Loucy (cell line): ENCODE results near the gene GRID1.

Experiments
- H2AFZ ChIP-seq: fragments of 200-600 bp; sonication (generic); 2 replicates; pipeline ENCODE4 v1.6.0; 2016; ENCODE audit warnings: antibody characterized with exemption, mild to moderate bottlenecking, low read length, moderate library complexity
- H3F3A ChIP-seq: fragments of 200-600 bp; 2 replicates; pipeline ENCODE4 v1.6.0; 2016; ENCODE audit warnings: antibody characterized with exemption, low read depth, mild to moderate bottlenecking
- H3K27me3 ChIP-seq: fragments of 200-600 bp; sonication (generic); 2 replicates; pipeline ENCODE4 v1.6.1; 2014; ENCODE audit warnings: low read length, mild to moderate bottlenecking; ENCODE audit not compliant: insufficient read depth, poor library complexity, severe bottlenecking
- H3K36me3 ChIP-seq: fragments of 200-600 bp; sonication (generic); 2 replicates; pipeline ENCODE4 v1.6.1; 2016; ENCODE audit warnings: low read length; ENCODE audit not compliant: insufficient read depth
- H3K4me1 ChIP-seq: fragments of 200-600 bp; sonication (generic); 2 replicates; pipeline ENCODE4 v1.5.1; 2014; ENCODE audit warnings: low read length, mild to moderate bottlenecking; ENCODE audit not compliant: insufficient read depth, poor library complexity, severe bottlenecking
- H3K4me2 ChIP-seq: fragments of 200-600 bp; sonication (generic); 2 replicates; pipeline ENCODE4 v1.6.0; 2014; ENCODE audit warnings: antibody characterized with exemption, low read length, low read depth, mild to moderate bottlenecking; ENCODE audit not compliant: poor library complexity, severe bottlenecking
- H3K4me3 ChIP-seq: fragments of 200-600 bp; sonication (generic); 2 replicates; pipeline ENCODE4 v1.5.1; 2014; ENCODE audit warnings: low read length, mild to moderate bottlenecking, mixed read lengths; ENCODE audit not compliant: poor library complexity, severe bottlenecking
- H3K79me2 ChIP-seq: fragments of 200-600 bp; sonication (generic); 2 replicates; pipeline ENCODE4 v1.6.1; 2014; ENCODE audit warnings: low read length; ENCODE audit not compliant: insufficient read depth
- H3K9ac ChIP-seq: fragments of 200-600 bp; sonication (generic); 2 replicates; pipeline ENCODE4 v1.6.0; 2014; ENCODE audit warnings: mild to moderate bottlenecking, low read depth, low read length, moderate library complexity; ENCODE audit not compliant: poor library complexity, severe bottlenecking
- H3K9me2 ChIP-seq: fragments of 200-600 bp; sonication (generic); replicated peaks from 2 replicates; pipeline ENCODE4 v1.6.1; 2016; ENCODE audit warnings: low read depth, low read length, mixed read lengths
- H3K9me3 ChIP-seq: fragments of 200-600 bp; sonication (generic); 2 replicates; pipeline ENCODE4 v1.6.1; 2014; ENCODE audit warnings: mild to moderate bottlenecking, antibody characterized with exemption, low read length, low read depth; ENCODE audit not compliant: insufficient read depth
- H4K20me1 ChIP-seq: fragments of 200-600 bp; sonication (generic); 2 replicates; pipeline ENCODE4 v1.6.0; 2014; ENCODE audit warnings: antibody characterized with exemption, low read length, mild to moderate bottlenecking; ENCODE audit not compliant: insufficient read depth, poor library complexity, severe bottlenecking
- CTCF ChIP-seq: fragments of 200-600 bp; sonication (generic); conservative IDR thresholded peaks from 2 replicates; pipeline ENCODE4 v1.5.1; 2014; ENCODE audit warnings: mild to moderate bottlenecking, antibody characterized with exemption, low read length
- EZH2phosphoT487 ChIP-seq: fragments of 200-600 bp; IDR thresholded peaks from 2 replicates; pipeline ENCODE4 v1.6.1; 2018; ENCODE audit warnings: antibody characterized with exemption, mild to moderate bottlenecking, moderate library complexity, borderline replicate concordance

GRID1 gene

GRCh38 chr10:86084585-86084984 is 282.0 kb downstream of the GRID1 start:
- Histone ChIP-seq H2AFZ (no peak overlapping the region), H3K4me3 (no peak overlapping the region), H3K4me1 (no peaks in the 10 kb centered on the region), H3K79me2 (no peaks in the 10 kb centered on the region), H3K9me2 (no peaks in the 10 kb centered on the region), H3K9ac (no peak overlapping the region), H3K4me2 (no peak overlapping the region), H3K27me3 (no peaks in the 10 kb centered on the region), H3F3A (no peaks in the 10 kb centered on the region), H3K36me3 (no peaks in the 10 kb centered on the region), H4K20me1 (no peaks in the 10 kb centered on the region), H3K9me3 (no peaks in the 10 kb centered on the region)
- TF ChIP-seq CTCF (no peak), EZH2phosphoT487 (no peak)

- Histone ChIP-seq H3K9ac (no peak overlapping the region), H3K79me2 (no peaks in the 10 kb centered on the region), H3K9me2 (no peaks in the 10 kb centered on the region), H4K20me1 (no peaks in the 10 kb centered on the region), H3F3A (no peaks in the 10 kb centered on the region), H3K9me3 (no peaks in the 10 kb centered on the region), H2AFZ (no peak overlapping the region), H3K4me3 (no peak overlapping the region), H3K4me1 (no peaks in the 10 kb centered on the region), H3K4me2 (no peak overlapping the region), H3K27me3 (no peaks in the 10 kb centered on the region), H3K36me3 (no peaks in the 10 kb centered on the region)
- TF ChIP-seq EZH2phosphoT487 = no peak
- no peak for TF ChIP-seq CTCF
Observed at GRCh38 chr10:86083664-86084175, 282.9 kb downstream of the GRID1 start.

GRCh38 chr10:86083206-86083605 is 283.4 kb downstream of the GRID1 start:
- H3K4me3 ChIP-seq = no peak overlapping the region
- TF ChIP-seq EZH2phosphoT487 = no peak
- no peak for TF ChIP-seq CTCF
- H3K36me3 ChIP-seq = no peaks in the 10 kb centered on the region
- H4K20me1 ChIP-seq = no peaks in the 10 kb centered on the region
- H3F3A ChIP-seq = no peaks in the 10 kb centered on the region
- H3K27me3 ChIP-seq = no peaks in the 10 kb centered on the region
- no peak overlapping the region for H3K4me2 ChIP-seq
- no peaks in the 10 kb centered on the region for H3K9me2 ChIP-seq
- H3K9me3 ChIP-seq = no peaks in the 10 kb centered on the region
- H3K9ac ChIP-seq = no peak overlapping the region
- no peaks in the 10 kb centered on the region for H3K79me2 ChIP-seq
- H3K4me1 ChIP-seq = no peaks in the 10 kb centered on the region
- no peak overlapping the region for H2AFZ ChIP-seq
